Measurements from ENCODE around the gene CLIC3.

CLIC3 gene

DNA sequence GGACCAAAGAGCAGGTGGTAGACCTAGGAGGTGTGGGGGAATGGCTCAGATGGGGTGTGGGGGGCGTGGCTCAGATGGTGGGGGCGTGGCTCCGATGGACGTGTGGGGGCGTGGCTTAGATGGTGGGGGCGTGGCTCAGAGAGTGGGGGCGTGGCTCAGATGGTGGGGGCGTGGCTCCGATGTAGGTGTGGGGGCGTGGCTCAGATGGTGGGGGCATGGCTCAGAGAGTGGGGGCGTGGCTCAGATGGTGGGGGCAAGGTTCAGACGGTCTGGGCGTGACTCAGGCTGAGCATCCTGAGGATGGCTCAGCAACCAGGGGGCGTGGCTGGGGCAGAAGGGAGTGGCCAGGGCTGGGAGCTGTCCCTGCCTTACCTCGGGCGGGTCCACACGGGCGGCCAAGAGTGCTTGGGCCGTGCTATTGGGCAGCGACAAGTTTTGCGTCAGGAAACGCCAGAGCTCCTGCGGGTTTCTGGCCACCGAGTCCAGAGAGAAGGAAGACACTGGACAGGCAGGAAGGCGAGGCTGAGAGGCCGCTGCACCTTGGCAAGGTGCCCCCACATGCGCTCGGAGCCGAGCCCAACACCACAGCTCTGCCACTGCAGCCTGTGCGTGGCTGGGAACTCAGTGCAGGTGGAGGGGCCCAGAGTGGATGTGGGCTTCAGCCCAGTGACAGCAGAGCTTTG, 25.8 kb upstream of the CLIC3 start:
- H2AFZ ChIP-seq (ENCODE audit: low read depth, low read length), result no peak overlapping the region
- H3K9ac ChIP-seq (ENCODE audit: low read depth, low read length), result no peak overlapping the region
- H3K36me3 ChIP-seq (ENCODE audit: insufficient read depth, low read length), result peaks cover 3% of the 10 kb centered on the region; the same call in 1 of the 2 replicates
- H3K4me3 ChIP-seq (ENCODE audit: low read depth in 1 of 2, low read length in 2 of 2), result no peak overlapping the region
- no peaks in the 10 kb centered on the region for H3K79me2 ChIP-seq (ENCODE audit: insufficient read depth, low read length)
- TF ChIP-seq, protein P1, sequence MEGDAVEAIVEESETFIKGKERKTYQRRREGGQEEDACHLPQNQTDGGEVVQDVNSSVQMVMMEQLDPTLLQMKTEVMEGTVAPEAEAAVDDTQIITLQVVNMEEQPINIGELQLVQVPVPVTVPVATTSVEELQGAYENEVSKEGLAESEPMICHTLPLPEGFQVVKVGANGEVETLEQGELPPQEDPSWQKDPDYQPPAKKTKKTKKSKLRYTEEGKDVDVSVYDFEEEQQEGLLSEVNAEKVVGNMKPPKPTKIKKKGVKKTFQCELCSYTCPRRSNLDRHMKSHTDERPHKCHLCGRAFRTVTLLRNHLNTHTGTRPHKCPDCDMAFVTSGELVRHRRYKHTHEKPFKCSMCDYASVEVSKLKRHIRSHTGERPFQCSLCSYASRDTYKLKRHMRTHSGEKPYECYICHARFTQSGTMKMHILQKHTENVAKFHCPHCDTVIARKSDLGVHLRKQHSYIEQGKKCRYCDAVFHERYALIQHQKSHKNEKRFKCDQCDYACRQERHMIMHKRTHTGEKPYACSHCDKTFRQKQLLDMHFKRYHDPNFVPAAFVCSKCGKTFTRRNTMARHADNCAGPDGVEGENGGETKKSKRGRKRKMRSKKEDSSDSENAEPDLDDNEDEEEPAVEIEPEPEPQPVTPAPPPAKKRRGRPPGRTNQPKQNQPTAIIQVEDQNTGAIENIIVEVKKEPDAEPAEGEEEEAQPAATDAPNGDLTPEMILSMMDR (IDR thresholded peaks at IDR 0.05; ENCODE audit: borderline replicate concordance, extremely low read depth, low read length, poor library complexity, severe bottlenecking), result no peak
- TF ChIP-seq EZH2 (IDR thresholded peaks at IDR 0.05; ENCODE audit: borderline replicate concordance, low read depth, low read length, severe bottlenecking), result no peak
- ATAC-seq (ENCODE audit: insufficient read depth, low read depth) (peak; percentile 70), DNase-seq (peak; percentile 62)
- no peaks in the 10 kb centered on the region for H4K20me1 ChIP-seq (ENCODE audit: insufficient read depth, low read length)
- peaks cover 8% of the 10 kb centered on the region for H3K4me1 ChIP-seq (ENCODE audit: insufficient read depth, low read length)
- H3K9me3 ChIP-seq (ENCODE audit: insufficient read depth, low read length, severe bottlenecking), result no peaks in the 10 kb centered on the region
- no peak overlapping the region for H3K4me2 ChIP-seq (ENCODE audit: insufficient read depth, low read length)
- no peak overlapping the region for H3K27ac ChIP-seq (ENCODE audit: low read length)
- H3K27me3 ChIP-seq (ENCODE audit: insufficient read depth, low read length, poor library complexity), result no peaks in the 10 kb centered on the region

- H3K9ac ChIP-seq (ENCODE audit: low read depth, low read length), result no peak overlapping the region
- peak; percentile 18; the same call in 1 of the 3 replicates for ATAC-seq (ENCODE audit: insufficient read depth, low read depth)
- H3K27ac ChIP-seq (ENCODE audit: low read length), result no peak overlapping the region
- no peak for TF ChIP-seq EZH2 (IDR thresholded peaks at IDR 0.05; ENCODE audit: borderline replicate concordance, low read depth, low read length, severe bottlenecking)
- TF ChIP-seq, protein P1 (IDR thresholded peaks at IDR 0.05; ENCODE audit: borderline replicate concordance, extremely low read depth, low read length, poor library complexity, severe bottlenecking), result no peak
- H3K27me3 ChIP-seq (ENCODE audit: insufficient read depth, low read length, poor library complexity), result no peaks in the 10 kb centered on the region
- peaks cover 3% of the 10 kb centered on the region; the same call in 1 of the 2 replicates for H3K36me3 ChIP-seq (ENCODE audit: insufficient read depth, low read length)
- no peak overlapping the region for H2AFZ ChIP-seq (ENCODE audit: low read depth, low read length)
- H3K4me3 ChIP-seq (ENCODE audit: low read depth in 1 of 2, low read length in 2 of 2), result no peak overlapping the region
- no peaks in the 10 kb centered on the region for H3K9me3 ChIP-seq (ENCODE audit: insufficient read depth, low read length, severe bottlenecking)
- H3K79me2 ChIP-seq (ENCODE audit: insufficient read depth, low read length), result no peaks in the 10 kb centered on the region
- peaks cover 3% of the 10 kb centered on the region for H3K4me1 ChIP-seq (ENCODE audit: insufficient read depth, low read length)
- no peaks in the 10 kb centered on the region for H4K20me1 ChIP-seq (ENCODE audit: insufficient read depth, low read length)
- no peak overlapping the region for H3K4me2 ChIP-seq (ENCODE audit: insufficient read depth, low read length)
- DNase-seq, result no peak
Measured at GRCh38 chr9:137021568-137021978, 25.2 kb upstream of the CLIC3 start.

DNA sequence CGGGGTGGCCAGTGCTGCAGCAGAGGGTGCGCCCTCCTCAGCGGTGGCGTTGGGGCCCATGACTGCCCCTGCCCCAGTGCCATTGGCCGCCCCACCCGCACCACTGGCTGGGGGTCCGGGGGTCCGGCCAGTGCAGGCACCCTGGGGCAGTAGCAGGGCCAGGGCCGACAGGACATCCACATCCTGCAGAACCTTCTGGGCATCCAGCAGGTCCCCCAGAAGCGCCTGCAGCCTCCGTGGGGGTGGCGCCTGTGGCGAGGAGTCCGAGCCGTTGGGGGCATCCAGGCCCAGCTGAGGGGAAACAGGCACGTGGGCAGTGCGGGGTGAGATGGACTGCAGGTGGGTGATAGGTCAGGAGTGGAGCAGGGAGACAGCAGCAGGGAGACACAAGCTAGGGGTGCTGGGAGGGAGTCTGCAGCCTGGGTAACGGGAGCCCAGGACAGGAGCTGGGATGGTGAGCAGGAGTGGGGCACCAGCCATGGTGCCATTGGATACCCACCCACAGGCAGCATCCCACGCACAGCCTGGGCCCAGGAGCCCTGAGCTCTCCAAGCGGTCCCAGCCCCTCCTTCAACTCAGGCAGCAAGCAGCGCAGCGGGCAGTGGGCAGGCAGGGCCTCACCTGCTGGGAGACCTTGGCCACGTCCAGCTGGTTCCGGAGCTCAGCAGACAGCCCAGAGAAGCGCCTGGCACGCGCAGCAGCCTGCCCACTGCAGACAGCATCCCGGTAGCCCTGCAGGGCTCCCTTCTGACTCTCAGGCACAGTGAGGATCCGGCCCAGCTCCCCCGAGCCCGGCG, 24.6 kb upstream of the CLIC3 start:
- no peak overlapping the region for H3K4me3 ChIP-seq (ENCODE audit: low read depth in 1 of 2, low read length in 2 of 2)
- H4K20me1 ChIP-seq (ENCODE audit: insufficient read depth, low read length), result no peaks in the 10 kb centered on the region
- H3K4me1 ChIP-seq (ENCODE audit: insufficient read depth, low read length), result no peaks in the 10 kb centered on the region
- no peak overlapping the region for H3K4me2 ChIP-seq (ENCODE audit: insufficient read depth, low read length)
- H3K27me3 ChIP-seq (ENCODE audit: insufficient read depth, low read length, poor library complexity), result no peaks in the 10 kb centered on the region
- H3K79me2 ChIP-seq (ENCODE audit: insufficient read depth, low read length), result no peaks in the 10 kb centered on the region
- H3K27ac ChIP-seq (ENCODE audit: low read length), result no peak overlapping the region
- H3K36me3 ChIP-seq (ENCODE audit: insufficient read depth, low read length), result peaks cover 3% of the 10 kb centered on the region
- no peak overlapping the region for H3K9ac ChIP-seq (ENCODE audit: low read depth, low read length)
- no peaks in the 10 kb centered on the region for H3K9me3 ChIP-seq (ENCODE audit: insufficient read depth, low read length, severe bottlenecking)
- ATAC-seq (ENCODE audit: insufficient read depth, low read depth) (no peak), DNase-seq (no peak)
- TF ChIP-seq EZH2 (IDR thresholded peaks at IDR 0.05; ENCODE audit: borderline replicate concordance, low read depth, low read length, severe bottlenecking), result no peak
- TF ChIP-seq, protein P1 (IDR thresholded peaks at IDR 0.05; ENCODE audit: borderline replicate concordance, extremely low read depth, low read length, poor library complexity, severe bottlenecking), result no peak
- H2AFZ ChIP-seq (ENCODE audit: low read depth, low read length), result no peak overlapping the region

Measured in DND-41 (cell line).